Hepatocyte (in vitro differentiated cells): ENCODE measurements around the gene AQP10. TPM values are rescaled to one million over a fixed set of nuclear protein-coding genes. Genes with fewer than 3 reads are reported as not detected.

Experiments used
- DNase-seq: peaks from one replicate; pipeline ENCODE4 v3.0.0-alpha.2; 2016; ENCODE audit warnings: low spot score
- H2AFZ ChIP-seq: fragments of 200-600 bp; sonication (generic); 2 replicates; pipeline ENCODE4 v1.6.0; 2016; ENCODE audit warnings: antibody characterized with exemption, mild to moderate bottlenecking
- H3K27ac ChIP-seq: fragments of 200-600 bp; sonication (generic); 2 replicates; pipeline ENCODE4 v1.5.1; 2016; ENCODE audit warnings: mild to moderate bottlenecking
- H3K27me3 ChIP-seq: fragments of 200-600 bp; sonication (generic); 2 replicates; pipeline ENCODE4 v1.6.1; 2016
- H3K36me3 ChIP-seq: fragments of 200-600 bp; sonication (generic); replicated peaks from 2 replicates; pipeline ENCODE4 v1.5.1; 2016; ENCODE audit warnings: low read depth; ENCODE audit not compliant: insufficient read depth
- H3K4me1 ChIP-seq: fragments of 200-600 bp; sonication (generic); 2 replicates; pipeline ENCODE4 v1.5.1; 2016; ENCODE audit warnings: mild to moderate bottlenecking, moderate library complexity; ENCODE audit not compliant: insufficient read depth
- H3K4me2 ChIP-seq: fragments of 200-600 bp; sonication (generic); 2 replicates; pipeline ENCODE4 v1.6.0; 2016
- H3K4me3 ChIP-seq: fragments of 200-600 bp; sonication (generic); 2 replicates; pipeline ENCODE4 v1.5.1; 2016; ENCODE audit warnings: mild to moderate bottlenecking
- H3K79me2 ChIP-seq: fragments of 200-600 bp; sonication (generic); 2 replicates; pipeline ENCODE4 v1.6.0; 2017; ENCODE audit warnings: mild to moderate bottlenecking
- H3K9me2 ChIP-seq: fragments of 200-600 bp; sonication (generic); replicated peaks from 2 replicates; pipeline ENCODE4 v1.6.0; 2017; ENCODE audit warnings: mild to moderate bottlenecking; ENCODE audit not compliant: insufficient read depth
- H3K9me3 ChIP-seq: fragments of 200-600 bp; sonication (generic); 2 replicates; pipeline ENCODE4 v1.5.1; 2016; ENCODE audit warnings: low read depth, mild to moderate bottlenecking
- H4K20me1 ChIP-seq: fragments of 200-600 bp; sonication (generic); 2 replicates; pipeline ENCODE4 v1.6.0; 2016; ENCODE audit warnings: mild to moderate bottlenecking; ENCODE audit not compliant: insufficient read depth, poor library complexity, severe bottlenecking
- EZH2 ChIP-seq: fragments of 200-600 bp; sonication (generic); IDR thresholded peaks from 2 replicates; pipeline ENCODE4 v1.6.1; 2016; ENCODE audit warnings: antibody characterized with exemption, mild to moderate bottlenecking, borderline replicate concordance
- EZH2phosphoT487 ChIP-seq: fragments of 200-600 bp; sonication (generic); IDR thresholded peaks from one replicate; pipeline ENCODE4 v1.6.1; 2018; ENCODE audit warnings: antibody characterized with exemption, mild to moderate bottlenecking, low read depth, moderate library complexity; ENCODE audit not compliant: unreplicated experiment, severe bottlenecking
- WGBS: methylation state at CpG from one replicate; pipeline ENCODE4 v1.1.6; 2016; ENCODE audit warnings: low lambda C conversion rate; ENCODE audit errors: missing lambda C conversion rate; 5-methylcytosine and 5-hydroxymethylcytosine counted together
- polyA plus RNA-seq: library from polyadenylated mRNA; unstranded; fragments of >200 nt; fragmentation: Nextera tagmentation; extraction: Ambion mirVana; gene quantifications from 2 replicates; pipeline ENCODE4 v1.2.1, GENCODE V29; 2016
- total RNA-seq: library from RNA; depleted of rRNA; stranded (reverse); fragments of >200 nt; gene quantifications from 2 replicates; pipeline ENCODE4 v1.2.3, GENCODE V29; 2014
- TF ChIP-seq, protein P1 (sequence below): fragments of 200-600 bp; sonication (generic); IDR thresholded peaks from 2 replicates; pipeline ENCODE4 v1.5.1; 2016; ENCODE audit warnings: antibody characterized with exemption, mild to moderate bottlenecking; ENCODE audit not compliant: poor library complexity

AQP10 gene
- total and polyA plus RNA-seq, 2 experiments from 2014 or later, result 2.0 to 3.0 TPM

DNA sequence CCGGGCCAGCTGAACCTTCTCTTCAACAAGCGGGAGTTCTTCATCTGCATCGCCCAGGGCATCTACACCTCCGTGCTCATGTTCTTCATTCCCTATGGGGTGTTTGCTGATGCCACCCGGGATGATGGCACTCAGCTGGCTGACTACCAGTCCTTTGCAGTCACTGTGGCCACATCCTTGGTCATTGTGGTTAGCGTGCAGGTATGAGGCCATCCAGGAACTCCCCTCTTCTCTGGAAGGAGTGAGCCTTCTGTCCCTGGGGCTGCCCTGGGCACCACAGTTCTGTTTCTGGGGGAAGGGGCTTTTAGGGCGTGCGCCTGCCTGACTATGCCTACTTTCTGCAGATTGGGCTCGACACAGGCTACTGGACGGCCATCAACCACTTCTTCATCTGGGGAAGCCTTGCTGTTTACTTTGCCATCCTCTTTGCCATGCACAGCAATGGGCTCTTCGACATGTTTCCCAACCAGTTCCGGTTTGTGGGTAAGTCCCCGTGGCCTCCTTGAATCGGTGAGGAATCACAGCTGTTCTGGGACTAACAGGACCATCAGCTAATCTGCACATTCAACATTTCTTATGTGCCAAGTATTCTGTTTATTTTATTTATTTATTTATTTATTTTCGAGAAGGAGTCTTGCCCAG, 25.5 kb downstream of the AQP10 start:
- H3K36me3 ChIP-seq, result no peaks in the 10 kb centered on the region

GRCh38 chr1:154347961-154348360, 27.1 kb downstream of the AQP10 start:
- no peak for TF ChIP-seq EZH2
- TF ChIP-seq EZH2phosphoT487, result no peak
- TF ChIP-seq, protein P1, sequence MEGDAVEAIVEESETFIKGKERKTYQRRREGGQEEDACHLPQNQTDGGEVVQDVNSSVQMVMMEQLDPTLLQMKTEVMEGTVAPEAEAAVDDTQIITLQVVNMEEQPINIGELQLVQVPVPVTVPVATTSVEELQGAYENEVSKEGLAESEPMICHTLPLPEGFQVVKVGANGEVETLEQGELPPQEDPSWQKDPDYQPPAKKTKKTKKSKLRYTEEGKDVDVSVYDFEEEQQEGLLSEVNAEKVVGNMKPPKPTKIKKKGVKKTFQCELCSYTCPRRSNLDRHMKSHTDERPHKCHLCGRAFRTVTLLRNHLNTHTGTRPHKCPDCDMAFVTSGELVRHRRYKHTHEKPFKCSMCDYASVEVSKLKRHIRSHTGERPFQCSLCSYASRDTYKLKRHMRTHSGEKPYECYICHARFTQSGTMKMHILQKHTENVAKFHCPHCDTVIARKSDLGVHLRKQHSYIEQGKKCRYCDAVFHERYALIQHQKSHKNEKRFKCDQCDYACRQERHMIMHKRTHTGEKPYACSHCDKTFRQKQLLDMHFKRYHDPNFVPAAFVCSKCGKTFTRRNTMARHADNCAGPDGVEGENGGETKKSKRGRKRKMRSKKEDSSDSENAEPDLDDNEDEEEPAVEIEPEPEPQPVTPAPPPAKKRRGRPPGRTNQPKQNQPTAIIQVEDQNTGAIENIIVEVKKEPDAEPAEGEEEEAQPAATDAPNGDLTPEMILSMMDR, result no peak
- no peaks in the 10 kb centered on the region for H3K36me3 ChIP-seq

More for the DNA sequence above, 25.5 kb downstream of the AQP10 start:
- H3K9me3 ChIP-seq, result no peaks in the 10 kb centered on the region
- no peaks in the 10 kb centered on the region for H4K20me1 ChIP-seq
- H2AFZ ChIP-seq, result no peak overlapping the region
- no peak overlapping the region for H3K27ac ChIP-seq
- no peaks in the 10 kb centered on the region for H3K9me2 ChIP-seq
- H3K4me2 ChIP-seq, result no peak overlapping the region
- 95% methylated on average over 15 of the region's 15 CpGs for WGBS
- no peaks in the 10 kb centered on the region for H3K4me1 ChIP-seq
- no peaks in the 10 kb centered on the region for H3K79me2 ChIP-seq
- no peaks in the 10 kb centered on the region for H3K27me3 ChIP-seq
- TF ChIP-seq, protein P1, result no peak
- no peak for TF ChIP-seq EZH2phosphoT487
- no peak for TF ChIP-seq EZH2
- no peak for DNase-seq
- H3K4me3 ChIP-seq, result no peak overlapping the region

DNA sequence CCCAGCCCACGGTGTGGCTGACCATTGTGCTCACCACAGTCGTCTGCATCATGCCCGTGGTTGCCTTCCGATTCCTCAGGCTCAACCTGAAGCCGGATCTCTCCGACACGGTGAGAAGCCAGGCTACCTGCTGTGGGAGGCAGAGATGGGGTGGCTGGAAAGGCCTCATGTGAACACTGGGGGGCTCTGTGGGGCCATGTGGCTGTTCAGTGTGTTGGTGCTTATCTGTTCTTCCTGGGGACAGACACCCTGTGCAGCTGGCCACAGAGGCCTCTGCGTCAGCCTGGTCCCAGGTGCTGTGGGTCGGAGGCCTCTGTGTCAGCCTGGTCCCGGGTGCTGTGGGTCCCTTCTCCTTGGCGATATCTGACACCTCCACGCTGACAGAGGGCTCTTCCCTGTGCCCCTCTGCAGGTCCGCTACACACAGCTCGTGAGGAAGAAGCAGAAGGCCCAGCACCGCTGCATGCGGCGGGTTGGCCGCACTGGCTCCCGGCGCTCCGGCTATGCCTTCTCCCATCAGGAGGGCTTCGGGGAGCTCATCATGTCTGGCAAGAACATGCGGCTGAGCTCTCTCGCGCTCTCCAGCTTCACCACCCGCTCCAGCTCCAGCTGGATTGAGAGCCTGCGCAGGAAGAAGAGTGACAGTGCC, 27.7 kb downstream of the AQP10 start:
- no peak overlapping the region for H3K4me3 ChIP-seq
- no peaks in the 10 kb centered on the region for H4K20me1 ChIP-seq
- no peak overlapping the region for H3K27ac ChIP-seq
- H3K27me3 ChIP-seq, result no peaks in the 10 kb centered on the region
- H3K9me3 ChIP-seq, result no peaks in the 10 kb centered on the region
- TF ChIP-seq EZH2phosphoT487 (no peak), EZH2 (no peak)
- TF ChIP-seq, protein P1, result no peak
- H2AFZ ChIP-seq, result no peak overlapping the region
- H3K4me1 ChIP-seq, result peaks cover 15% of the 10 kb centered on the region
- H3K36me3 ChIP-seq, result no peaks in the 10 kb centered on the region
- 94% methylated on average over 27 of the region's 27 CpGs for WGBS
- no peak overlapping the region for H3K4me2 ChIP-seq
- DNase-seq, result no peak
- no peaks in the 10 kb centered on the region for H3K79me2 ChIP-seq
- no peaks in the 10 kb centered on the region for H3K9me2 ChIP-seq

More at GRCh38 chr1:154347961-154348360, 27.1 kb downstream of the AQP10 start:
- H3K4me3 ChIP-seq, result no peak overlapping the region
- peaks cover 10% of the 10 kb centered on the region for H3K4me1 ChIP-seq
- DNase-seq, result no peak
- no peak overlapping the region for H3K4me2 ChIP-seq
- no peaks in the 10 kb centered on the region for H3K9me2 ChIP-seq
- no peaks in the 10 kb centered on the region for H3K79me2 ChIP-seq
- 94% methylated on average over 3 of the region's 3 CpGs for WGBS
- no peaks in the 10 kb centered on the region for H3K27me3 ChIP-seq
- no peaks in the 10 kb centered on the region for H3K9me3 ChIP-seq
- H3K27ac ChIP-seq, result no peak overlapping the region
- H2AFZ ChIP-seq, result no peak overlapping the region
- H4K20me1 ChIP-seq, result no peaks in the 10 kb centered on the region
